MV-4-11 (cell line): ENCODE data around the gene GCGR.

Source experiments
- DNase-seq: peaks from one replicate; lab custom pipeline; 2025; lab: John Stamatoyannopoulos, UW

GCGR gene

GRCh38 chr17:81846743-81847689 is 43.1 kb downstream of the GCGR start:
- no peak for DNase-seq

- DNase-seq, result no peak
Observed at GRCh38 chr17:81849457-81849856, 45.5 kb downstream of the GCGR start.

GRCh38 chr17:81851423-81851822 is 47.5 kb downstream of the GCGR start:
- no peak for DNase-seq

- no peak for DNase-seq
Observed at GRCh38 chr17:81852237-81852636, 48.3 kb downstream of the GCGR start.

GRCh38 chr17:81854974-81855774 is 51.2 kb downstream of the GCGR start:
- DNase-seq, result no peak

GRCh38 chr17:81858170-81858966 is 54.4 kb downstream of the GCGR start:
- DNase-seq, result peak; percentile 46

- peak; percentile 59 for DNase-seq
Observed at GRCh38 chr17:81858967-81859905, 55.3 kb downstream of the GCGR start.

- no peak for DNase-seq
Observed at GRCh38 chr17:81859906-81860755, 56.2 kb downstream of the GCGR start, which contains the start of gene P4HB. P4HB (minus strand) TSS chr17:81860535; CDS start chr17:81860471, 64 bp downstream.

GRCh38 chr17:81860756-81861568 is 57.0 kb downstream of the GCGR start:
- DNase-seq, result peak; percentile 100

GRCh38 chr17:81863123-81863675 is 59.2 kb downstream of the GCGR start:
- peak; percentile 38 for DNase-seq
